Mesenchymal stem cell (in vitro differentiated cells and primary cell): ENCODE measurements around the gene CALCB.

Experiments
- DNase-seq: peaks from one replicate; pipeline ENCODE4 v3.0.0-alpha.2; 2013
- H2AFZ ChIP-seq: one replicate; pipeline ENCODE4 v1.6.1; 2013; ENCODE audit warnings: low read depth, mild to moderate bottlenecking, control low read depth, inconsistent platforms, low read length, moderate library complexity
- H2AK5ac ChIP-seq: 2 replicates; pipeline ENCODE4 v1.6.1; 2013; ENCODE audit warnings: low read length, moderate library complexity, mild to moderate bottlenecking, inconsistent platforms; ENCODE audit not compliant: severe bottlenecking
- H2BK120ac ChIP-seq: one replicate; pipeline ENCODE4 v1.6.1; 2013; ENCODE audit warnings: low read depth, mild to moderate bottlenecking, inconsistent platforms, low read length, moderate library complexity
- H2BK12ac ChIP-seq, 2 experiments: one replicate each; pipeline ENCODE4 v1.6.1; 2013; ENCODE audit warnings: inconsistent platforms in 2 of 2, low read length in 2 of 2, mild to moderate bottlenecking in 2 of 2, moderate library complexity in 2 of 2, control low read depth in 1 of 2
- H2BK15ac ChIP-seq: one replicate; pipeline ENCODE4 v1.6.1; 2013; ENCODE audit warnings: mild to moderate bottlenecking, low read depth, inconsistent platforms; ENCODE audit not compliant: poor library complexity, severe bottlenecking
- H2BK5ac ChIP-seq: 2 replicates; pipeline ENCODE4 v1.6.1; 2013; ENCODE audit warnings: low read depth, mild to moderate bottlenecking, low read length, control low read depth, inconsistent platforms; ENCODE audit not compliant: poor library complexity, severe bottlenecking
- H3K14ac ChIP-seq, 2 experiments: one replicate each; pipeline ENCODE4 v1.6.1; 2013; ENCODE audit warnings: inconsistent platforms in 2 of 2, low read length in 2 of 2, control low read depth in 1 of 2, mild to moderate bottlenecking in 1 of 2, moderate library complexity in 1 of 2
- H3K18ac ChIP-seq, 2 experiments: one replicate each; pipeline ENCODE4 v1.6.1; 2013; ENCODE audit warnings: inconsistent platforms in 2 of 2, low read length in 2 of 2, control low read depth in 1 of 2, low read depth in 1 of 2, mild to moderate bottlenecking in 1 of 2
- H3K23ac ChIP-seq, 2 experiments: one replicate each; pipeline ENCODE4 v1.6.1; 2013; ENCODE audit warnings: inconsistent platforms in 2 of 2, low read length in 2 of 2, mild to moderate bottlenecking in 2 of 2, moderate library complexity in 2 of 2, control low read depth in 1 of 2
- H3K27ac ChIP-seq: 2 replicates; pipeline ENCODE4 v1.5.1; 2013; ENCODE audit warnings: mild to moderate bottlenecking, moderate library complexity, low read length, control low read depth, inconsistent platforms; ENCODE audit not compliant: poor library complexity, severe bottlenecking
- H3K27me3 ChIP-seq, 2 experiments: 2 replicates each; pipeline versions ENCODE4 v1.6.1 to v1.7.0; 2013; ENCODE audit warnings: low read length in 2 of 2, mild to moderate bottlenecking in 2 of 2, moderate library complexity in 2 of 2, control low read depth in 1 of 2, inconsistent platforms in 1 of 2; ENCODE audit not compliant: control insufficient read depth in 1 of 2, insufficient read depth in 1 of 2
- H3K36me3 ChIP-seq, 2 experiments: 2 replicates each; pipeline versions ENCODE4 v1.6.1 to v1.7.0; 2013; ENCODE audit warnings: low read length in 2 of 2, control low read depth in 1 of 2, inconsistent platforms in 1 of 2, low read depth in 1 of 2, mild to moderate bottlenecking in 1 of 2; ENCODE audit not compliant: insufficient read depth in 2 of 2, control insufficient read depth in 1 of 2
- H3K4ac ChIP-seq, 2 experiments: one replicate each; pipeline ENCODE4 v1.6.1; 2013; ENCODE audit warnings: inconsistent platforms in 2 of 2, low read length in 2 of 2, mild to moderate bottlenecking in 2 of 2, moderate library complexity in 2 of 2, control low read depth in 1 of 2, low read depth in 1 of 2
- H3K4me1 ChIP-seq: 2 replicates; pipeline ENCODE4 v1.6.1; 2013; ENCODE audit warnings: low read depth, low read length, control low read depth; ENCODE audit not compliant: control insufficient read depth, insufficient read depth
- H3K4me2 ChIP-seq: 2 replicates; pipeline ENCODE4 v1.6.1; 2013; ENCODE audit warnings: low read length, mild to moderate bottlenecking, inconsistent platforms; ENCODE audit not compliant: poor library complexity, severe bottlenecking
- H3K4me3 ChIP-seq, 2 experiments: 2 replicates each; pipeline versions ENCODE4 v1.5.1 to v1.7.0; 2013; ENCODE audit warnings: low read length in 2 of 2, mild to moderate bottlenecking in 2 of 2, control low read depth in 1 of 2, low read depth in 1 of 2; ENCODE audit not compliant: insufficient read depth in 1 of 2
- H3K79me1 ChIP-seq: replicated peaks from 2 replicates; pipeline ENCODE4 v1.6.1; 2013; ENCODE audit warnings: mild to moderate bottlenecking, control low read depth, low read length, inconsistent platforms; ENCODE audit not compliant: poor library complexity, severe bottlenecking
- H3K9ac ChIP-seq: 2 replicates; pipeline ENCODE4 v1.7.0; 2013; ENCODE audit warnings: mild to moderate bottlenecking, low read length, moderate library complexity
- H3K9me3 ChIP-seq: 2 replicates; pipeline ENCODE4 v1.7.0; 2013; ENCODE audit warnings: mild to moderate bottlenecking, low read length; ENCODE audit not compliant: control insufficient read depth
- H4K8ac ChIP-seq: one replicate; pipeline ENCODE4 v1.6.1; 2013; ENCODE audit warnings: inconsistent platforms, mild to moderate bottlenecking, low read length, moderate library complexity
- H4K91ac ChIP-seq: one replicate; pipeline ENCODE4 v1.6.1; 2013; ENCODE audit warnings: mild to moderate bottlenecking, low read length, inconsistent platforms
- WGBS: methylation state at CpG from one replicate; pipeline ENCODE4 v1.1.7; 2013; ENCODE audit warnings: mixed read lengths; 5-methylcytosine and 5-hydroxymethylcytosine counted together

CALCB gene

GRCh38 chr11:15101072-15101709, 27.8 kb downstream of the CALCB start:
- DNase-seq, result peak; percentile 71

GRCh38 chr11:15104166-15104565, 30.8 kb downstream of the CALCB start:
- no peak overlapping the region for H2AFZ ChIP-seq
- no CpG with 5 or more reads among the region's 2 CpGs for WGBS
- H3K36me3 ChIP-seq, result no peaks in the 10 kb centered on the region
- H3K9me3 ChIP-seq, result no peaks in the 10 kb centered on the region
- no peak overlapping the region for H3K18ac ChIP-seq
- no peak overlapping the region for H2BK5ac ChIP-seq
- H3K4me1 ChIP-seq, result peaks cover 9% of the 10 kb centered on the region
- H4K91ac ChIP-seq, result no peak overlapping the region
- no peak for DNase-seq
- H3K4me2 ChIP-seq, result no peak overlapping the region
- H3K23ac ChIP-seq, result no peak overlapping the region
- no peak overlapping the region for H2BK15ac ChIP-seq
- no peak overlapping the region for H4K8ac ChIP-seq
- peaks cover 0 to 6% of the 10 kb centered on the region in 2 experiments for H3K27me3 ChIP-seq
- no peak overlapping the region for H3K4me3 ChIP-seq
- no peak overlapping the region for H2AK5ac ChIP-seq
- H3K14ac ChIP-seq, result no peak overlapping the region
- no peak overlapping the region for H3K4ac ChIP-seq
- no peaks in the 10 kb centered on the region for H3K79me1 ChIP-seq
- no peak overlapping the region for H3K27ac ChIP-seq
- no peak overlapping the region for H2BK120ac ChIP-seq
- H3K9ac ChIP-seq, result no peak overlapping the region
- no peak overlapping the region for H2BK12ac ChIP-seq

More at GRCh38 chr11:15101072-15101709, 27.8 kb downstream of the CALCB start:
- Histone ChIP-seq H3K36me3 (no peaks in the 10 kb centered on the region), H3K27ac (no peak overlapping the region), H3K9me3 (no peaks in the 10 kb centered on the region), H2BK15ac (no peak overlapping the region), H4K91ac (no peak overlapping the region), H3K4ac (no peak overlapping the region), H3K23ac (no peak overlapping the region), H3K9ac (no peak overlapping the region), H2AFZ (no peak overlapping the region), H3K4me1 (peaks cover under 1% of the 10 kb centered on the region), H3K4me2 (no peak overlapping the region), H2AK5ac (no peak overlapping the region), H4K8ac (no peak overlapping the region), H3K4me3 (no peak overlapping the region), H2BK120ac (no peak overlapping the region), H3K27me3 (peaks cover 0 to 6% of the 10 kb centered on the region in 2 experiments), H3K14ac (no peak overlapping the region), H3K18ac (peak overlapping the region in 1 of 2 experiments; percentile 5), H2BK5ac (no peak overlapping the region), H2BK12ac (no peak overlapping the region), H3K79me1 (no peaks in the 10 kb centered on the region)
- WGBS, result 4% methylated on average over 5 of the region's 8 CpGs

- peak overlapping the region; percentile 11 to 94 for H2BK12ac ChIP-seq
- no peaks in the 10 kb centered on the region for H3K79me1 ChIP-seq
- H4K8ac ChIP-seq, result peak overlapping the region; percentile 45
- H3K4me1 ChIP-seq, result peaks cover 9% of the 10 kb centered on the region
- no peak overlapping the region for H2AFZ ChIP-seq
- DNase-seq, result peak; percentile 92
- peak overlapping the region; percentile 94 for H2BK15ac ChIP-seq
- no peak overlapping the region for H3K4me2 ChIP-seq
- no peak overlapping the region for H3K23ac ChIP-seq
- H3K36me3 ChIP-seq, result no peaks in the 10 kb centered on the region
- peak overlapping the region; percentile 95 for H4K91ac ChIP-seq
- peak overlapping the region; percentile 91 for H2BK120ac ChIP-seq
- H2BK5ac ChIP-seq, result no peak overlapping the region
- H3K27ac ChIP-seq, result peak overlapping the region; percentile 10
- H3K18ac ChIP-seq, result peak overlapping the region; percentile 78 to 80
- no peaks in the 10 kb centered on the region for H3K9me3 ChIP-seq
- H2AK5ac ChIP-seq, result no peak overlapping the region
- H3K9ac ChIP-seq, result no peak overlapping the region
- WGBS, result 0% methylated on average over 8 of the region's 8 CpGs
- no peaks in the 10 kb centered on the region for H3K27me3 ChIP-seq
- peak overlapping the region; percentile 46 to 52 for H3K4ac ChIP-seq
- H3K4me3 ChIP-seq, result no peak overlapping the region
- no peak overlapping the region for H3K14ac ChIP-seq
Observed at GRCh38 chr11:15106201-15106965, 33.0 kb downstream of the CALCB start.

GRCh38 chr11:15107730-15108515, 34.5 kb downstream of the CALCB start:
- 78% methylated on average over 4 of the region's 4 CpGs for WGBS
- Histone ChIP-seq H3K9ac (no peak overlapping the region), H2BK5ac (no peak overlapping the region), H4K8ac (peak overlapping the region; percentile 88), H2BK15ac (no peak overlapping the region), H3K36me3 (no peaks in the 10 kb centered on the region), H3K14ac (no peak overlapping the region), H3K23ac (no peak overlapping the region), H3K4me1 (peaks cover 9% of the 10 kb centered on the region), H2BK12ac (peak overlapping the region; percentile 67 to 91), H2BK120ac (peak overlapping the region; percentile 74), H2AK5ac (no peak overlapping the region), H3K27me3 (no peaks in the 10 kb centered on the region), H3K4me3 (no peak overlapping the region), H3K4me2 (no peak overlapping the region), H2AFZ (no peak overlapping the region), H3K9me3 (no peaks in the 10 kb centered on the region), H3K79me1 (no peaks in the 10 kb centered on the region), H3K18ac (peak overlapping the region; percentile 31 to 71), H3K27ac (no peak overlapping the region), H4K91ac (peak overlapping the region; percentile 71), H3K4ac (peak overlapping the region; percentile 35 to 71)
- DNase-seq, result peak; percentile 74
